Measurements from ENCODE around the gene SEC22C.

- TF ChIP-seq CTCF (IDR thresholded peaks at IDR 0.05) (no peak), POLR2AphosphoS5 (IDR thresholded peaks at IDR 0.05) (peak; percentile 84 to 86)
Observed at GRCh38 chr3:42529468-42529867, 52.3 kb downstream of the SEC22C start.
